ENCODE results near the gene KRT2.

Gene KRT2

DNA sequence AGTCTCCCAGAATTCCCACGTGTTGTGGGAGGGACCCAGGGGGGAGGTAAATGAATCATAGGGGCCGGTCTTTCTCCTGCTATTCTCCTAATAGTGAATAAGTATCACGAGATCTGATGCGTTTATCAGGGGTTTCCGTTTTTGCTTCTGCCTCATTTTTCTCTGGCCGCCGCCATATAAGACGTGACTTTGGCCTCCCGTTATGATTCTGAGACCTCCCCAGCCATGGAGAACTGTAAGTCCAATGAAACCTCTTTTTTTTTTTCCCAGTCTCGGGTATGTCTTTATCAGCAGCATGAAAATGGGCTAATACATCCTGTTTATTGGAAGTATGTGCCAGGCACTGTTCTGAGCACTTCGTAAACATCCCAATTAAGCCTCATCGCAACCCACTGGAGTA lies 51.5 kb downstream of the KRT2 start:
- H3K27me3 ChIP-seq (ENCODE audit: insufficient read depth, low read length), result no peaks in the 10 kb centered on the region
- H3K36me3 ChIP-seq (ENCODE audit: insufficient read depth, low read length), result no peaks in the 10 kb centered on the region

DNA sequence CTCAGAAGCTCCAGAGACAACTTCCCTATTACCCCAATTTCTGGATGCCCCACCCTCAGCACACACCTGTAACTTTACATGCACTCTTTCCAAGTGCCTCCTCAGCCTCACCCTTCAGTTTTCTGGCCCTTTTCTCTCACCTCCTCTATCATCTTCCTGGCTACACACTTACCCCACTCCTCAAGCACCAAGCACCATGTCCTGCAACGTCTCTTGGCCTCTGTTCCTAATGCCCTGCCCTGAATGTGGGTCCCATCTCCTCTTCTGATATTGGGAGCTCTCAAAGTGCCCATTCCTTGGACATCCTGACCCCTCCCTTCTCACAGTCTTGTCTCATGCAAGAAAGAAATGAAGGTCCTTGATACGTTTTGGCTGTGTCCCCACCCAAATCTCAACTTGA lies 51.9 kb downstream of the KRT2 start:
- H3K9me3 ChIP-seq (ENCODE audit: low read length), result no peaks in the 10 kb centered on the region
- no peaks in the 10 kb centered on the region for H3K27me3 ChIP-seq (ENCODE audit: insufficient read depth, low read length)
- H3K4me3 ChIP-seq (ENCODE audit: low read length), result no peak overlapping the region
- no peak overlapping the region for H2AFZ ChIP-seq (ENCODE audit: low read depth, low read length)
- H3K4me1 ChIP-seq (ENCODE audit: insufficient read depth, low read length), result no peaks in the 10 kb centered on the region
- no peaks in the 10 kb centered on the region for H3K36me3 ChIP-seq (ENCODE audit: insufficient read depth, low read length)

More for the DNA sequence above, 51.5 kb downstream of the KRT2 start:
- Histone ChIP-seq H3K4me3 (ENCODE audit: low read length) (no peak overlapping the region), H2AFZ (ENCODE audit: low read depth, low read length) (no peak overlapping the region), H3K9me3 (ENCODE audit: low read length) (no peaks in the 10 kb centered on the region), H3K4me1 (ENCODE audit: insufficient read depth, low read length) (no peaks in the 10 kb centered on the region)

DNA sequence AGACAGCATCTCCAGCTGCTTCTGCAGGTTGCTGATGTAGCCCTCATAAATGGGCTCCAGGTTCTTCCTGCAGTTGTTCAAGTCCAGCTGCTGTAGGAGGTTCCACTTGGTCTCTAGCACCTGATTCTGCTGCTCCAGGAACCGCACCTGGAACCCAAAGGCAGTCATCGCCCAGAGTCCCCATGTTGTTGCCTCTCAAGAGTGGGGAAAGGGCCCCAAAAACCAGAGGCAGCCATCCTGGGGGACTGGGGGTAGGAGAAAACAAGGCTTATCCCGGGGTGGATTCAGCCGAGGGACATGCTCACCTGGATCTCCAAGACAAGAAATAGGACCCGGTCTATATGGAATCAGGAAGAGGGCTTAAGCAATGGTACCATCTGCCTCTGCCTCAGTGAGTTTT lies 53.0 kb downstream of the KRT2 start:
- no peaks in the 10 kb centered on the region for H3K27me3 ChIP-seq (ENCODE audit: insufficient read depth, low read length)

More for the DNA sequence above, 53.0 kb downstream of the KRT2 start:
- H2AFZ ChIP-seq (ENCODE audit: low read depth, low read length), result no peak overlapping the region
- no peaks in the 10 kb centered on the region for H3K36me3 ChIP-seq (ENCODE audit: insufficient read depth, low read length)
- no peak overlapping the region for H3K4me3 ChIP-seq (ENCODE audit: low read length)
- H3K4me1 ChIP-seq (ENCODE audit: insufficient read depth, low read length), result no peaks in the 10 kb centered on the region
- H3K9me3 ChIP-seq (ENCODE audit: low read length), result no peaks in the 10 kb centered on the region

Measured in neuron (in vitro differentiated cells).